PC-9 (cell line): ENCODE data around the gene UBE4B.
"Not testable (repeated sequence)": the region's sequence is repeated elsewhere in the genome, so short reads cannot be mapped to it uniquely, and the experiment has no call there.

Source experiments
- CTCF ChIP-seq: fragments of 200-600 bp; sonication (generic); conservative IDR thresholded peaks from 2 replicates; pipeline ENCODE4 v1.6.1; 2017; ENCODE audit warnings: mixed run types, antibody characterized with exemption, mild to moderate bottlenecking, moderate library complexity
- EZH2 ChIP-seq: fragments of 200-600 bp; sonication (generic); IDR thresholded peaks from 2 replicates; pipeline ENCODE4 v1.8.0; 2017; ENCODE audit warnings: antibody characterized with exemption, low read depth

DNA sequence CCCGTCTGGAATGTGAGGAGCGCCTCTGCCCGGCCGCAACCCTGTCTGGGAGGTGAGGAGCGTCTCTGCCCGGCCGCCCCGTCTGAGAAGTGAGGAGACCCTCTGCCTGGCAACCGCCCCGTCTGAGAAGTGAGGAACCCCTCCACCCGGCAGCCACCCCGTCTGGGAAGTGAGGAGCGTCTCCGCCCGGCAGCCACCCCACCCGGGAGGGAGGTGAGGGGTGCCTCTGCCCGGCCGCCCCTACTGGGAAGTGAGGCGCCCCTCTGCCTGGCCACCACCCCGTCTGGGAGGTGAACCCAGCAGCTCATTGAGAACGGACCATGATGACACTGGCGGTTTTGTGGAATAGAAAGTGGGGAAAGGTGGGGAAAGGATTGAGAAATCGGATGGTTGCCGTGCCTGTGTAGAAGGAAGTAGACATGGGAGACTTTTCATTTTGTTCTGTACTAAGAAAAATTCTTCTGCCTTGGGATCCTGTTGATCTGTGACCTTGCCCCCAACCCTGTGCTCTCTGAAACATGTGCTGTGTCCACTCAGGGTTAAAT lies 3.7 kb upstream of the UBE4B start:
- TF ChIP-seq CTCF, EZH2: not testable (repeated sequence)
